ENCODE results near the gene VWA7.

The VWA7 gene

DNA sequence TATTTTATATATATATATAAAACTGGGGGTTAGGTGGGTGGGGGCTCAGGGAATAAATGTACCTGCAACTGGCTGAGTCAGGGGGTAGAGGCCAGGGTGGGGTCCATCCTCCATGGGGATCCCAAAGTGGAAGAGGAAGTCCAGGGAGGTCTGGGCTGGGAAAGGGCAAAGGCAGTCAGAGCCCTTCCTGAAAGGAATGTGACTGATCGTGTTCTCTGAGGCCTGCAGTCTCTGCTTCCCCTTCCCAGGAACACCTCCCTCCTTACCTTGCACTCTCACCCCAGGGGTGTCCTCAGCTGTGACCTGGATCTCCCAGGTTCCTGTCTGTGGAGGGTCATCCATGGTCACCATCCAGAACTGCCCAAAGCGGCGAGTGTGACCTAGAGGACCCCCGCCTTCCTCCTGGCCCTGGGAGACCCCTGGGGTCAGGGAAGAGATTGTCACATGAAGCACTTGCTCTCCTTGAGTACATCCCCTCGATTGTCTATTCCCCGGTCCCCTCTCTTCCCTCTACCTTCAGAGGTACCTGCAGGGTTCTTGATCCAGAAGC is 10.0 kb downstream of the VWA7 start:
- H2AFZ ChIP-seq (ENCODE audit: insufficient read depth, low read length, poor library complexity), result no peak overlapping the region
- peak overlapping the region; percentile 2 for H4K8ac ChIP-seq (ENCODE audit: low read depth, low read length)

DNA sequence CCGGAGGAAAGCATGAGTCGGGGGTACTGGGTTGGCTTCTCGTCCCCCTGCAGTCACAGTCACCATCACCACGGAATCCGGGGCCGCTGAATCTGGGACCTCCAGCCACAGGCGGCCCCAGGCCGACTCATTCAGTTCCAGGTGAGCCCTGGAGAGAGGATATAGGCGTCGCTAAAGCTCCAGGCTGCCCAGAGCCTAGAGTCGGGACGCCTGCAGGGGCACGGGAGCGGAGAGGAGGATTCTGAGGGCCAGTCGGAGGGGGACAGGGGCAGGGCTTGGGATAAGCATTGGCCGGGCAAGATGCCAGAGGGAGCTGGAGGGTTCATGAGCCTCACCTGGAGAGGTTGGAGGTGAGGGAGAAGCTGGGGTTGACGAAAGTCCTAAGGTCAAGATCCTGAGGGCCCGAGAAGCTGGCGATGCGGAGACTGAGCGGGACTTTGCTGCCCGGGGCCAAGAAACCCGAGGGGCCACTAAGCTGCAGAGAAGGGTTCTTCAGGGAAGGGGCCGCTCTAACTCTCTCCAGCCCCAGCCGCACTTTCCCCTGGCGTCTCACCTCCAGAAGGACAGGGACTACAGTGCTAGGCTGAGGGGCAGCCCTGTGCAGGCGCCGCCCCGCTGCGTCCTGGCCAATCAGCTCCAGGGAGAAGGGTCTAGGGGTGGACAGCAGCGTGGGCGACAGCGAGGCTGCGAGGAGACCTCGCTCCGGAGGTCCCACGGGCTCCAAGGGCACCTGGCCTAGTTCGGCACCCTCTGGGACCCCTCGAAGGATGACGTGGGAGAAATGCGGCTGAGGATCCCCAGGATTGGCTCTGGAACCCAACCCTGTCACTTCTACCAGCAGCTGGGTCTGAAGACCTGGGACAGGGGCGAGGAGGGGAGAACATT is 11.0 kb downstream of the VWA7 start:
- Histone ChIP-seq H2AK5ac (ENCODE audit: low read length) (peak overlapping the region; percentile 1), H3K9me3 (ENCODE audit: insufficient read depth, low read depth, low read length) (no peaks in the 10 kb centered on the region), H3K79me2 (ENCODE audit: control insufficient read depth, insufficient read depth, low read length, poor library complexity) (no peaks in the 10 kb centered on the region), H2BK5ac (ENCODE audit: low read depth, low read length, poor library complexity) (no peak overlapping the region), H2BK120ac (ENCODE audit: insufficient read depth, low read length, poor library complexity) (no peak overlapping the region), H3K4ac (ENCODE audit: low read depth, low read length) (no peak overlapping the region), H3K23ac (ENCODE audit: low read length) (no peak overlapping the region), H2AFZ (ENCODE audit: insufficient read depth, low read length, poor library complexity) (no peak overlapping the region), H3K4me1 (ENCODE audit: control insufficient read depth in 1 of 2, insufficient read depth in 2 of 2, low read length in 2 of 2) (peaks cover 11 to 21% of the 10 kb centered on the region in 2 experiments), H3K79me1 (ENCODE audit: low read length) (peaks cover 4% of the 10 kb centered on the region), H3K4me3 (ENCODE audit: low read depth, low read length) (no peak overlapping the region), H4K91ac (ENCODE audit: low read depth, low read length) (no peak overlapping the region), H3K27me3 (ENCODE audit: insufficient read depth, low read length) (no peaks in the 10 kb centered on the region), H3K9ac (ENCODE audit: low read length) (no peak overlapping the region), H2BK12ac (ENCODE audit: low read length) (no peak overlapping the region), H3K14ac (ENCODE audit: low read length) (no peak overlapping the region), H3K36me3 (ENCODE audit: control insufficient read depth in 1 of 2, insufficient read depth in 2 of 2, low read length in 2 of 2) (no peaks in the 10 kb centered on the region), H4K8ac (ENCODE audit: low read depth, low read length) (no peak overlapping the region), H3K27ac (ENCODE audit: low read depth, low read length) (no peak overlapping the region), H4K12ac (ENCODE audit: low read depth, low read length) (no peak overlapping the region), H3K4me2 (ENCODE audit: low read length) (peak overlapping the region; percentile 55), H3K18ac (ENCODE audit: low read length) (no peak overlapping the region)
- peak in 1 of 2 donors; percentile 57 for DNase-seq
- WGBS (ENCODE audit: extremely low coverage, insufficient coverage, insufficient read length), result no CpG with 5 or more reads among the region's 42 CpGs

More for the DNA sequence above, 10.0 kb downstream of the VWA7 start:
- no peak overlapping the region for H3K14ac ChIP-seq (ENCODE audit: low read length)
- H3K18ac ChIP-seq (ENCODE audit: low read length), result peak overlapping the region; percentile 8
- H3K36me3 ChIP-seq (ENCODE audit: control insufficient read depth in 1 of 2, insufficient read depth in 2 of 2, low read length in 2 of 2), result no peaks in the 10 kb centered on the region
- no peaks in the 10 kb centered on the region for H3K9me3 ChIP-seq (ENCODE audit: insufficient read depth, low read depth, low read length)
- no peaks in the 10 kb centered on the region for H3K79me2 ChIP-seq (ENCODE audit: control insufficient read depth, insufficient read depth, low read length, poor library complexity)
- no peak overlapping the region for H4K12ac ChIP-seq (ENCODE audit: low read depth, low read length)
- peak overlapping the region; percentile 20 for H4K91ac ChIP-seq (ENCODE audit: low read depth, low read length)
- DNase-seq, result no peak
- no peak overlapping the region for H2BK5ac ChIP-seq (ENCODE audit: low read depth, low read length, poor library complexity)
- peak overlapping the region; percentile 15 for H2BK12ac ChIP-seq (ENCODE audit: low read length)
- no peak overlapping the region for H3K4ac ChIP-seq (ENCODE audit: low read depth, low read length)
- H3K4me1 ChIP-seq (ENCODE audit: control insufficient read depth in 1 of 2, insufficient read depth in 2 of 2, low read length in 2 of 2), result peaks cover 11 to 21% of the 10 kb centered on the region in 2 experiments
- no CpG with 5 or more reads among the region's 6 CpGs for WGBS (ENCODE audit: extremely low coverage, insufficient coverage, insufficient read length)
- H2AK5ac ChIP-seq (ENCODE audit: low read length), result peak overlapping the region; percentile 18
- H2BK120ac ChIP-seq (ENCODE audit: insufficient read depth, low read length, poor library complexity), result no peak overlapping the region
- H3K4me2 ChIP-seq (ENCODE audit: low read length), result no peak overlapping the region
- H3K9ac ChIP-seq (ENCODE audit: low read length), result peak overlapping the region; percentile 31
- peaks cover 4% of the 10 kb centered on the region for H3K79me1 ChIP-seq (ENCODE audit: low read length)
- H3K4me3 ChIP-seq (ENCODE audit: low read depth, low read length), result no peak overlapping the region
- H3K23ac ChIP-seq (ENCODE audit: low read length), result no peak overlapping the region
- H3K27ac ChIP-seq (ENCODE audit: low read depth, low read length), result no peak overlapping the region
- no peaks in the 10 kb centered on the region for H3K27me3 ChIP-seq (ENCODE audit: insufficient read depth, low read length)

DNA sequence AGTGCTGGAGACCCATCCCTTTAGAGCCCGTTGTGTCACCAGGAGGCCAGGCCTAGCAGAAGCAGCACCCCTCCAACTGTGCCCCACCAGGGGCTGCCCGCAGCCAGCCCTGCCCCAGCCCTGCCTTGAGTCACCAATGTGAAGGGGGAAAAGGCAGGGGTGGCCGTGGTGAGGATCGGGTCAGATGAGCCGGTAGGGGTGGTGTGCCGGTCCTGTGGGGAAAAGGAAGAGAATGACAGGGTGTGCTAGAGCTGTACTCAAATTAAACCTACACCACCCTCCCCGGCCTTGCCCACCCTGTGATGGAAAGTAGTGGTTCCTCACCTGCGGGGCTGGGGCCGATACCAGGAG is 11.6 kb downstream of the VWA7 start:
- Histone ChIP-seq H4K8ac (ENCODE audit: low read depth, low read length) (no peak overlapping the region), H3K4me2 (ENCODE audit: low read length) (no peak overlapping the region)
- no CpG with 5 or more reads among the region's 9 CpGs for WGBS (ENCODE audit: extremely low coverage, insufficient coverage, insufficient read length)

DNA sequence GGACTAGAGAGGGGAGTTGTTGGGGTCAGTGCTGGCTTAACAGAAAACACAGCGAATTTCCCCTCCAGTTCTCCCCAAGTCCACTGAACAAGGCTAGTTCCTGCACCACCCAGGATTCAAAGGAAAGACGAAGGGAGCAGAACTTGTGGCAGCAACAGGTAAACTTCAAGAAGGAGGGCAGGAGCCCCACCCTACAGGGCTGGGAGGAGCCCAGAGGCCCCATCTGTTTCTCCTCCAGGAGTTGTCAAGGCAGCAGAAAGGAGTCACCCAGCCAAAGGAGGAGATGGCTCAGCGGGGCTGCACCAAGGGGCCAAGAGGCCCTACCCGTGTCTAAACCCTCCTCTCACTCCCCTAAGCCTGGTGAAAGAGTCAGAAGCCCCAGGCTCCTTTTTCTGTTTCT is 12.9 kb downstream of the VWA7 start:
- Histone ChIP-seq H4K8ac (ENCODE audit: low read depth, low read length) (no peak overlapping the region), H4K12ac (ENCODE audit: low read depth, low read length) (no peak overlapping the region), H3K4ac (ENCODE audit: low read depth, low read length) (no peak overlapping the region), H4K91ac (ENCODE audit: low read depth, low read length) (no peak overlapping the region), H3K4me2 (ENCODE audit: low read length) (no peak overlapping the region), H3K27ac (ENCODE audit: low read depth, low read length) (no peak overlapping the region), H3K4me3 (ENCODE audit: low read depth, low read length) (no peak overlapping the region), H2BK5ac (ENCODE audit: low read depth, low read length, poor library complexity) (no peak overlapping the region), H3K4me1 (ENCODE audit: control insufficient read depth in 1 of 2, insufficient read depth in 2 of 2, low read length in 2 of 2) (peaks cover 13 to 21% of the 10 kb centered on the region in 2 experiments), H3K18ac (ENCODE audit: low read length) (no peak overlapping the region), H3K36me3 (ENCODE audit: control insufficient read depth in 1 of 2, insufficient read depth in 2 of 2, low read length in 2 of 2) (peaks cover 0 to 3% of the 10 kb centered on the region in 2 experiments), H3K79me2 (ENCODE audit: control insufficient read depth, insufficient read depth, low read length, poor library complexity) (no peaks in the 10 kb centered on the region), H3K14ac (ENCODE audit: low read length) (no peak overlapping the region), H3K9ac (ENCODE audit: low read length) (no peak overlapping the region), H3K79me1 (ENCODE audit: low read length) (peaks cover 4% of the 10 kb centered on the region), H2BK120ac (ENCODE audit: insufficient read depth, low read length, poor library complexity) (no peak overlapping the region), H2AK5ac (ENCODE audit: low read length) (no peak overlapping the region), H3K9me3 (ENCODE audit: insufficient read depth, low read depth, low read length) (peaks cover 2% of the 10 kb centered on the region), H2BK12ac (ENCODE audit: low read length) (no peak overlapping the region), H3K27me3 (ENCODE audit: insufficient read depth, low read length) (no peaks in the 10 kb centered on the region), H2AFZ (ENCODE audit: insufficient read depth, low read length, poor library complexity) (no peak overlapping the region), H3K23ac (ENCODE audit: low read length) (no peak overlapping the region)
- no peak for DNase-seq
- WGBS (ENCODE audit: extremely low coverage, insufficient coverage, insufficient read length), result no CpG with 5 or more reads among the region's 4 CpGs

More for the DNA sequence above, 11.6 kb downstream of the VWA7 start:
- Histone ChIP-seq H3K4me1 (ENCODE audit: control insufficient read depth in 1 of 2, insufficient read depth in 2 of 2, low read length in 2 of 2) (peaks cover 11 to 21% of the 10 kb centered on the region in 2 experiments), H3K23ac (ENCODE audit: low read length) (no peak overlapping the region), H3K18ac (ENCODE audit: low read length) (no peak overlapping the region), H3K9ac (ENCODE audit: low read length) (no peak overlapping the region), H3K27ac (ENCODE audit: low read depth, low read length) (no peak overlapping the region), H4K12ac (ENCODE audit: low read depth, low read length) (no peak overlapping the region), H3K27me3 (ENCODE audit: insufficient read depth, low read length) (no peaks in the 10 kb centered on the region), H3K79me1 (ENCODE audit: low read length) (peaks cover 4% of the 10 kb centered on the region), H2AK5ac (ENCODE audit: low read length) (no peak overlapping the region), H2AFZ (ENCODE audit: insufficient read depth, low read length, poor library complexity) (no peak overlapping the region), H3K36me3 (ENCODE audit: control insufficient read depth in 1 of 2, insufficient read depth in 2 of 2, low read length in 2 of 2) (no peaks in the 10 kb centered on the region), H4K91ac (ENCODE audit: low read depth, low read length) (no peak overlapping the region), H3K14ac (ENCODE audit: low read length) (no peak overlapping the region), H3K4ac (ENCODE audit: low read depth, low read length) (no peak overlapping the region), H3K9me3 (ENCODE audit: insufficient read depth, low read depth, low read length) (no peaks in the 10 kb centered on the region), H2BK5ac (ENCODE audit: low read depth, low read length, poor library complexity) (no peak overlapping the region), H2BK120ac (ENCODE audit: insufficient read depth, low read length, poor library complexity) (no peak overlapping the region), H2BK12ac (ENCODE audit: low read length) (no peak overlapping the region), H3K79me2 (ENCODE audit: control insufficient read depth, insufficient read depth, low read length, poor library complexity) (no peaks in the 10 kb centered on the region), H3K4me3 (ENCODE audit: low read depth, low read length) (no peak overlapping the region)
- no peak for DNase-seq
